SW480 (cell line): ENCODE measurements around the gene TAMALIN.

Source experiments
- DNase-seq: peaks from one replicate; pipeline ENCODE4 v3.0.0-alpha.2; 2016; ENCODE audit warnings: low spot score

TAMALIN gene

DNA sequence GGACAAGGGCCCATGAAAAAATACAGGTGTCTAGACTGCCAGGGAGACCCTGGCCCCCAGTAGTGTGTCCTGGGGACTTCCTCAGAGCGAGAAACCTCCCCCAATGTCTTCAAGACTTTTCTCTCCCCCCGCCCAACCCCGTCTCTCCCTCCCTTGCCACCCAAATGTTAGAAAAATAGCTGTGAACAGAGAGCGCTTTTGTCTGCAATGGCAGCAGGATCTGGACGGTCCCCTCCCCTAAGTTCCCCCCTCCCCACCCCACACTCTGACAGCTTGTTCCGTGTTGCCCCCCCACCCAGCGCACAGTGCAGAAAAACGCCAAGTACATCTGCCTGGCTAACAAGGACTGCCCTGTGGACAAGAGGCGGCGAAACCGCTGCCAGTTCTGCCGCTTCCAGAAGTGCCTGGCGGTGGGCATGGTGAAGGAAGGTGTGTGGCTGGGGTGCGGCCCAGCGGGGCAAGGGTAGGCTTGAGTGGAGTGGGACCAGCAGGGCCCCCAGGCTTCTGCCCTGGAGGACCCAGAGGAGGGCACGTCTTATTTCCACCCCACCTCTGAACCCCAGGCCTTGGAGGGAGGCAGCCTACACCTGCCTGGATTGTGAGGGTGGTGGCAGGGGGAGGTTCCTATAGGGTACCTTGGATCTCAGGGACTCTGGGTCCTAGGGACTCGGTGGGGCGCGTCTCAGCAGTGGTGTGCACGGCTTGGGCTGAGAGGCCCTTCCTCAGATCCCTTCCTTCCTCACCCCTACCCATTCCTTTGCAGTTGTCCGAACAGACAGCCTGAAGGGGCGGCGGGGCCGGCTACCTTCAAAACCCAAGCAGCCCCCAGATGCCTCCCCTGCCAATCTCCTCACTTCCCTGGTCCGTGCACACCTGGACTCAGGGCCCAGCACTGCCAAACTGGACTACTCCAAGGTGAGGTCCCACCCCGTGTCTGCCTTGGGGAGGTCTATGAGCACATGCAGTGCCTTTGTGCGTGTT is 49.3 kb downstream of the TAMALIN start:
- no peak for DNase-seq

DNA sequence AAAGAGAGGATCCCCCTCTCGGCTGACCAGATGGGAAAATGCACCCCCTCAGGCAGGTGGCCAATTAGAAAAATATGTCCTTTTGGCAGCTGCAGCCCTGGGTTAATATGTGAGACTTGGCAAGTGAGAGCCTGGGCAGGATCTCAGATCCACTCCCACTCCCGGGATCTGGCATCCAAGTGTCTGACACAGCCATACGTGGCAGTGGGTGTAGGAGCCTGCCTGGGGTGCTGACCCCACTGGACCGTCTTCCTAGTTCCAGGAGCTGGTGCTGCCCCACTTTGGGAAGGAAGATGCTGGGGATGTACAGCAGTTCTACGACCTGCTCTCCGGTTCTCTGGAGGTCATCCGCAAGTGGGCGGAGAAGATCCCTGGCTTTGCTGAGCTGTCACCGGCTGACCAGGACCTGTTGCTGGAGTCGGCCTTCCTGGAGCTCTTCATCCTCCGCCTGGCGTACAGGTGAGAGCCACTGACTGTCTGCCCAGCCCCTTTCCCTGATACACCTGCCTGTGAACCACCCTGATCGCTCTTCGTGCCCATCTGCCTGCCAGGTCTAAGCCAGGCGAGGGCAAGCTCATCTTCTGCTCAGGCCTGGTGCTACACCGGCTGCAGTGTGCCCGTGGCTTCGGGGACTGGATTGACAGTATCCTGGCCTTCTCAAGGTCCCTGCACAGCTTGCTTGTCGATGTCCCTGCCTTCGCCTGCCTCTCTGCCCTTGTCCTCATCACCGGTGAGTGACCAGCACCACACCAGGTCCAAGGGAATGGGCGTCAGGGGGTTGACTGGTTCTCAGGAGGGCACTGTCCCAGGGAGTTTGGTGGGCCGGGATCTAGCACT is 50.3 kb downstream of the TAMALIN start:
- DNase-seq, result no peak

DNA sequence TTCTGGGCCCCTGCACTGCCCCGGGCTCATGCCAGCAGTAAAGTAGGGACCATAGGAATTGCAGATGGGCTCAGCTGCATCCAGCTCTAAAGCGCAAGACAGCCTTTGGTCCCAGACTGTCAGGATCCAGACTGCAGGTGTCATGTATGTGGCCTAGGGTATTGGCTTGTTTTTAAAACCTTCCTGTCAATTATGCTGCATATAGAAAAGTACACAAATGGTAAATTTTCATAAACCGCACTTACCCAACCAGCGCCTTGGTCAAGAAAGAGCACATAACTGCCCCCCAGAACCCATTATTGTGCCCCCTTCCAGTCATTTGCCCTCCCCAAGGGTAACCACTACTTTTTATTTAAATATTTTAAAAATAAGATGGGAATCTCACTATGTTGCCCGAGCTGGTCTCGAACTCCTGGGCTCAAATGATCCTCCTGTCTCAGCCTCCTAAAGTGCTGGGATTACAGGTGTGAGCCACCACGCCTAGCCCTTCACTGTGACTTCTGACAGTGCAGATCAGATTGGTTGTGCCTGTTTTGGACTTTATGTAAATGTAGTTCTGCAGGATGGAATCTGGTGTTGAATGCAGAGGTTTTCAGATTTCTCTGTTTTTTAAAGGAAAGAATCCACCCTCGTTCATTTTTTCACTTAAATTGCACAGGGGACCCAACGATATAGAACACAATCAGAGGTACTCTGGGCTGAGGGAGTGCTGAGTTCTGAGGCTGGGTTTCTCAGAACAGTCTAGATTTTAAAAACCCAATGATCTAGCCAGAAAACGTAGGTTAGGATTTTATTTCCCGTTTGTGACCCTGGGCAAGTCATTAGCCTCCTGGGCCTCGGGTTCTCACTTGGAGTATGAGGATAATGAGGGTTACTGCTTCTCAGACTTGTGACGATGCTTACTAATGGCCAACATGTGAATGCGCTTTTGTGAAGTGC is 51.2 kb downstream of the TAMALIN start:
- no peak for DNase-seq

DNA sequence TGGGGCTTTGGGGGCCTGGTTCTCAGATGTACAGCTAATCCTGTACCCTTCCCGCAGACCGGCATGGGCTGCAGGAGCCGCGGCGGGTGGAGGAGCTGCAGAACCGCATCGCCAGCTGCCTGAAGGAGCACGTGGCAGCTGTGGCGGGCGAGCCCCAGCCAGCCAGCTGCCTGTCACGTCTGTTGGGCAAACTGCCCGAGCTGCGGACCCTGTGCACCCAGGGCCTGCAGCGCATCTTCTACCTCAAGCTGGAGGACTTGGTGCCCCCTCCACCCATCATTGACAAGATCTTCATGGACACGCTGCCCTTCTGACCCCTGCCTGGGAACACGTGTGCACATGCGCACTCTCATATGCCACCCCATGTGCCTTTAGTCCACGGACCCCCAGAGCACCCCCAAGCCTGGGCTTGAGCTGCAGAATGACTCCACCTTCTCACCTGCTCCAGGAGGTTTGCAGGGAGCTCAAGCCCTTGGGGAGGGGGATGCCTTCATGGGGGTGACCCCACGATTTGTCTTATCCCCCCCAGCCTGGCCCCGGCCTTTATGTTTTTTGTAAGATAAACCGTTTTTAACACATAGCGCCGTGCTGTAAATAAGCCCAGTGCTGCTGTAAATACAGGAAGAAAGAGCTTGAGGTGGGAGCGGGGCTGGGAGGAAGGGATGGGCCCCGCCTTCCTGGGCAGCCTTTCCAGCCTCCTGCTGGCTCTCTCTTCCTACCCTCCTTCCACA is 52.0 kb downstream of the TAMALIN start:
- DNase-seq, result no peak

DNA sequence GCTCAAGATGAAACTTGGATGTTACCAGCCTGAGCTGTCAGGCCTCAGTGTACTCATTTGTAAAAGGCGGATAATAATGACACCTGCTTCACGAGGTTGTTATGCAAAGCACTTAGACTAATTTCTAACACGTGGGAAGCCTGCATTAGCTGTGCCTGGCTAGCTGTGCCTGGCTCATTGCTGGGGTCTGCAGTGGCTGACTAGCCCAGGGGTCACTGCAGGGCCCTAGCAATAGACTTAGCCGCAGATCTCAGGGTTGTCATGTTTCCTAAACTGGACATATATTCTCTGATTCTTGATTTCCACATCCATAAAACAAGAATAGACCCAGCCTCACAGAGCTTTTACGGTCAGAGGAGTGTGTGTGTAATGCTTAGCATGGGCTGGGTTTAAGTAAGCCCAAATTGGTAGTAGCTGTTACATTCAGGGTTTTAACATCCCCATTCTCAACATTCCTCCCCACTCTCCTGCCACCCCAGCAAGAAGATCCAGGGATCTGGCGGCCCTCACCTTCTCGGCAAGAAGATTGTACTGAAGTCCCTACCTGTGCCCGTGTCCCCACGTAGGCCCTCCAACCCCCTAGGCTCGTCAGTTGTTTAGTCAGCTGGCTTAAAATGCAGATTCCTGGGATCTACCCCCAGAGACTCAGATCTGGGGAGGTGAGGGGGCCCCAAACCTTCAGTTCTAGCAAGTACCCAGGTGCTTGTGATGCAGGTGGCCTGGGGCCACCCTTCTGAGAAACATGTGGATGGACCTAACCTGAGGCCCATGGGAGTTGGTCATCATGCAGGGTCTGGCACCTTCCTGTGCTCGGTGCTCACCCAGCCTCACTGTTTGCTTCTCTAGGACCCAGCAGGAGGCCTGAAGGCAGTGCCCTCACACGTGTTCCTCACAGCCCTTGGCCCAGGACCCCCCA is 53.1 kb downstream of the TAMALIN start:
- no peak for DNase-seq

DNA sequence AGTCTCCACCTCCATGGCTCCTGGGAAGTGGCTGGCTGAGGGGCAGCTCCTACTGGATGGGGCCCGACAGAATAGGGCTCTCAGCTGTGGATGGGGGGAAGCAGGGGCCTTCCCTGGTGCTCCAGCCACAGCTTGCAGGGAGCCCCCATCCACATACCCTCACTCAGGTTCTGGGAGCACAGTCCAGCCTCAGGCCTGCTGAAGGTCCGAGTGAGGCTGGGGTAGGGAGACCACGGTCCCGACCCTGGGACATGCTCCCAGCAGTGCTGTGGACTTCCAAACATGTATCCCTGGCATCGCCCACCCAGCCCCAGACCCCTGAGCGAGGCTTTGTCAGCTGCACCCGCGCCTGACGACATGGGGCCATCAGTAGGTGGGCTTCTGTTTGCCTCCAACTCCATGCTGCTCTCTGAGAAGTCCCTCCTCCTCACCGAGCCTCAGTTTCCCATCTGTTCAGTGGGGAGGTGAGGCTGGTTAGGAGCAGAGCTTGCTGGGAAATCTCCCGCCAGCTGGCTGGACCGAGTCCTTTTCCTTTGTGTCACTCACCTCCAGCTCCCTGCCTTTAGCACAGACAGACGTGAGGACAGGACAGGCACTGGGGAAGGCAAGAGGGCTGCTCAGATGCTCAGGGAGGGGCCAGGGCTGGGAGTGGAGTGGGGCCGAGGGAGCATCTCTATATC is 53.9 kb downstream of the TAMALIN start:
- no peak for DNase-seq

DNA sequence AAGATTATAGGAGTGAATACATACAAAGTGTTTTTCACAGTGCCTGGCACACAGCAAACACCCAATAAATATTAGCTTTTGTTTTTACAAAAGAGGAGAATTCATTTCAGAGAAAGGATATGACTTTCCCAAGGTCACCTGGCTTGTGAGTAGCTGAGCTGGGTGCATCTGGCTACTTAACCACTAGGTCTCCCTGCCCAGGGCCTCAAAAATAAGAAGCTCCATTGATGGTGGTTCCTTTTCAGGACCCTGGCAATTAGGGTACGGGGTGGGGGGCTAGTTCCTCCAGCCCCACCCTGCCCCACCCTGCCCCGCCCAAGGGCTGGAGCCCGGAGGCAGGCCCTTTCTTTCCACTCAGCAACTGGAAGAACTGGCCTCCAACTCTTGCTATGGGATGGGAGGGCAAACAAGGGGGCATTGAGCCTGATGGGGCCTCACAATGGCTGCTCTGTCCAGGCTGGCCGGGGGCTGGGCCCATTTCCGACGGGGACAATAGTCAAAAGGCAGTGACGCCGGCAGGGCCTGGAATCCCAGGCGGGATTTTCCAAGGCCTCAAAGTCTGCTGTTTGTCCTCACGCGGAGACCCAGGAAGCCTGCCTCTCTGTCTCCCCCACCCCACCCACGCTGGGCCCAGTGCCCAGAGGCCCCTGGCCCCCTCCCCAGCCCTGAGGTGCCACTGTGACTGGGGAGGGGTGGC is 54.9 kb downstream of the TAMALIN start:
- DNase-seq, result peak; percentile 22

DNA sequence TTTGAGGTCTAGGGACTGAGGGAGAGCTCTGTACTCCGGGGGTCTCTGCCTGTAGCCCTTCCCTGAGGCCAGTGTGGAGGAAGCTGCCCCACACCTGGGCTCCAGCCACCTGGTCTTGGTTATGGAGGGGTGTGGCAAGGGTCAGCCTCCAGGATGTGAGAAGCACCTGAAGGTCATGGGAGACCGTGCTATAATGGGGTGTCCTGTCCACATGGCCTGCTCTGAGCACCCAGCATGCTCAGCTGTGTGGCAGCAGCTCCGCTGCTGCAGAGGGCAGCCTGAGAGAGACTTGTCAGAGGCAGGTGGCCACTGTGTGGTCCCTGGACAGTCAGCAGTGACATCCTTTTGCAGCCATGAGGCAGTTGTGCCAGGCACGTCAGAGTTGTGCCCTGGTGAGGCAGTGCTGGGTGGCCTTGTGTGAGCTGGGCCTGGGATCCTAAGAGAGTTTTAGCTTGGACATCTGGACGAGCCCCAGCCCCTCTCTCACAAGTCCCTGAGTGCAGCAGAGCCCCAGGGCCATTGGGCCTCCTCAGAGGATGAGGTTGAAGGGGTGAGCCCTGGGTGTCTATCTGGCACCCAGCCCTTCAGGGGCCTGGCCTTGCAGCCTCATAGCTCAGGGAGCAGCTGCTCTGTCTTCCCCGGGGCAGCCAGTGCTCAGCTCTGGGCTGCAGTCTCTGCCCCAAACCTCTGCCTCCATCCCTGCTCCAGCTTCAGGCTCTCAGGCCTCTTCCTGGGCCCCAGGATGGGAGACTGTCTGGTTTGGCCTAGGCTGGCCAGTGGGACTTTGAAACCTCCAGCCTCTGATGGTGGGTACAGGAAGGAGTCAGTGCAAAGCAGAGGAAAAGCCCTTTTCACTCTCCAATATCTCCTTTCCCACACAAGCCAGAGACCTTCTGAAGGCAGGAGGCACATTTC is 55.7 kb downstream of the TAMALIN start:
- DNase-seq, result no peak

DNA sequence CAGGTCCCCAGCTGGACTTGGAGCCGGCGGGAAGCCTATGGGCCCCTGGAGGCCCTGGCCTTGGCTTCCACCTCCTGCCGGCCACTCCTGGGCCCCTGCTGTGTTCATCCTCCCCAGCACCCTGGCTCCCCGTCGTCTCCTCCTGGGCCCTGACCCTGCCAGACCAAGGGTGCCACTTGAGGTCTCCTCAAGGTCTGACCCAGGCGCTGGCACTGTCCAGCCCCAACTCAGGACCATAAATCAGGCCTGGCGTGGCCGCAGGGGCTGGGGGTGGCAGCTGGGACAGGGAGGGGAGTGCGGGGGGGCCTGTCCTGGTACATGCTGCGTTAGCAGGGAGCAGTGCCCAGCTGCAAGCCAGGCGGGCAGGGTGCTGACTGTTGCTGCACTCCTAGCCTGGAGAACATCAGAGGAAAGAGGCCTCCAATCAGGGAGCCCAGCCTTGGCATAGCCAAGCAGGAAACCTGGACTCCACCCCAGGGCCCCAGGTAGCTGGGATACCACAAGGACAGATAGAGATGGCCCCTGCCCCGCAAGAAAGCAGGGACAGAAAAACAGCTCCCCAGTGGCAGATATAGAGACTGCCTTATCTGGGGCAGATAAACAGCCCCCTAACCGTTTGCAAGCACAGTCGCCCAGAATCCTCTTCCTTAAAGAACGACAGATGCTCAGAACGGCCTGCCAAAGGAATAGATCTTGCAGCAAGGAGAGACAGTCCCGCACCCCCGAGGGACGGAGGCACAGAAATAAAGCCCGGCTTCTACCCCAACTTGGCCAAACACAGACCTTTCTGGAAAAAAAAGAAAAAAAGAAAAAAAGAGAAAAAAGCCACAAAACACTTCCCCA is 56.6 kb downstream of the TAMALIN start:
- DNase-seq, result no peak

DNA sequence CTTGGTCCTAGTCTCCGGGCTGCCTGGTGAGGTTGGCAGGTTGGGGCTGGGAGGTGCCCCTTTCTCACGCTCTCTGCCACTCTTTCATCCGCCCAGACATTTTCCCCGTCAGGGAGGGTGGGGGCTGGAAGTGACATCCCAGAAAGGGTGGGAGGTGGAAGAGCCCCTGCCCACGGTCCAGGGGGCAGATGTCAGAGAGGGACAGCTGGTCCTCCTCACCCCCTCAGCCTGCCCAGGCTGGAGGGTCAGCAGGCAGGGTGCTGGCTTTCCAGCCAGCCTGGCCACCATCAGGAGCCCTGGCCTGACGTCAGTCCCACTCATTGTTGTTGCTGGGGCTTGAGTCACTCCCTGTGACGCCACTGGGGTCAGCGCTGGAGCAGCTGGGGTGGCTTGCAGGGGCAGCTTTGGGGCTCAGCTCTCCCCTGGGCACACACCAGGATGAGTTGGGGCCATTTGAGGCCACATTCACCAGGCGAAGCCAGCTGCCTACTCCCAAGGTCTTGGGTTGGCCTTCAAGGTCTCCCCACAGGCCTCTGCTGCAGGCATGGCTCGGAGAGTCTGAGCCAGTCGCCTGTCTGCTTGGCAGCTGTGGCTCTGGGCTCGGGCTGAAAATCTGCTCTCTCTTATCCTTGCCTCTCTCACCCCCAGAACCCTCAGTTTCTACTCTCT is 57.4 kb downstream of the TAMALIN start:
- DNase-seq, result no peak
